K562 (cell line): ENCODE data around the gene MCAT. TPM values are rescaled to one million over a fixed set of nuclear protein-coding genes. Genes with fewer than 3 reads are reported as not detected.
A peak's percentile ranks its signal among the peaks of the same experiment; 100 is the strongest.

Source experiments
- ARID1B ChIP-seq: fragments of 450-650 bp; IDR thresholded peaks from 2 replicates; pipeline ENCODE4 v1.6.1; 2016; ENCODE audit warnings: antibody characterized with exemption, mild to moderate bottlenecking, inconsistent platforms
- HDAC6 ChIP-seq: IDR thresholded peaks from 2 replicates; pipeline ENCODE4 v1.6.1; 2012; ENCODE audit warnings: low read depth, mild to moderate bottlenecking, control low read depth, inconsistent platforms, low read length, moderate library complexity
- HIVEP1 ChIP-seq: fragments of 250-450 bp; sonication (Bioruptor Pico); IDR thresholded peaks from 2 replicates; pipeline ENCODE4 v1.4.0; 2020; ENCODE audit warnings: mild to moderate bottlenecking
- JUN ChIP-seq, 2 experiments: sonication (generic) in 1 of 2; formaldehyde crosslinking in 1 of 2; IDR thresholded peaks; 2 replicates each; pipeline versions ENCODE4 v1.6.1 to v1.8.0; 2012 to 2022; ENCODE audit warnings: borderline replicate concordance in 2 of 2, mild to moderate bottlenecking in 2 of 2, improper control_type of control experiment in 1 of 2, low read depth in 1 of 2, low read length in 1 of 2, missing genetic modification reagents in 1 of 2
- MXI1 ChIP-seq: IDR thresholded peaks from 2 replicates; pipeline ENCODE4 v1.6.1; 2011; ENCODE audit warnings: low read depth, mild to moderate bottlenecking, improper control_type of control experiment, low read length
- NCOR1 ChIP-seq: fragments of 450-650 bp; IDR thresholded peaks from 2 replicates; pipeline ENCODE4 v1.6.1; 2016; ENCODE audit warnings: mild to moderate bottlenecking, moderate library complexity
- NEUROD1 ChIP-seq: fragments of 150-350 bp; IDR thresholded peaks from 2 replicates; pipeline ENCODE4 v1.6.1; 2014; ENCODE audit warnings: borderline replicate concordance, low read length, low read depth; ENCODE audit not compliant: partially characterized antibody
- SIX5 ChIP-seq, 2 experiments: IDR thresholded peaks; 2 replicates each; pipeline ENCODE4 v1.6.1; 2011; ENCODE audit warnings: low read length in 2 of 2, borderline replicate concordance in 1 of 2, low read depth in 1 of 2, mild to moderate bottlenecking in 1 of 2, moderate library complexity in 1 of 2; ENCODE audit not compliant: insufficient read depth in 1 of 2
- ZNF282 ChIP-seq: sonication (generic); formaldehyde crosslinking; IDR thresholded peaks from 2 replicates; pipeline ENCODE4 v1.8.1; 2023; ENCODE audit warnings: missing genetic modification reagents
- ZNF384 ChIP-seq: IDR thresholded peaks from 2 replicates; pipeline ENCODE4 v1.6.1; 2012; ENCODE audit warnings: low read depth, low read length, improper control_type of control experiment
- polyA plus RNA-seq, 8 experiments: library from polyadenylated mRNA; depleted of rRNA in 4 of 8; stranded (reverse) in 5 of 8; unstranded in 3 of 8; fragments of >200 nt; fragmentation: Nextera tagmentation in 2 of 8; fragmentation: Illumina TruSeq in 1 of 8; extraction: Ambion mirVana in 2 of 8; extraction: Trizol in 1 of 8; gene quantifications; 2 replicates each; pipeline versions ENCODE4 v1.2.1 to v1.2.3, GENCODE V29; 2011 to 2014; ENCODE audit warnings: inconsistent platforms in 1 of 8, missing spikeins in 1 of 8
- total RNA-seq, 7 experiments: library from RNA; depleted of rRNA in 6 of 7; stranded (reverse); fragments of >200 nt in 6 of 7; fragmentation: Illumina TruSeq in 2 of 7; extraction: Trizol in 2 of 7; gene quantifications; 2 replicates each; pipeline versions ENCODE4 v1.2.1 to v1.2.3, GENCODE V29; 2011 to 2021; ENCODE audit warnings: low replicate concordance in 1 of 7
- TF ChIP-seq, protein P1 (sequence below): fragments of 450-650 bp; IDR thresholded peaks from 2 replicates; pipeline ENCODE4 v1.7.1; 2018; ENCODE audit warnings: mild to moderate bottlenecking, low read depth; ENCODE audit not compliant: partially characterized antibody
- TF ChIP-seq, protein P2 (sequence below): sonication (generic); formaldehyde crosslinking; IDR thresholded peaks from 2 replicates; pipeline ENCODE4 v1.5.0; 2020; ENCODE audit warnings: missing genetic modification reagents
- TF ChIP-seq, protein P3 (sequence below): conservative IDR thresholded peaks from 2 replicates; pipeline ENCODE4 v1.6.1; 2011; ENCODE audit warnings: low read depth, mild to moderate bottlenecking, low read length; ENCODE audit not compliant: control insufficient read depth
- TF ChIP-seq, protein P4 (sequence below): fragments of 450-650 bp; formaldehyde crosslinking; IDR thresholded peaks from 2 replicates; pipeline ENCODE4 v1.4.0; 2020; ENCODE audit warnings: mild to moderate bottlenecking, moderate library complexity
- TF ChIP-seq, protein P5 (sequence below): fragments of 250-450 bp; sonication (Bioruptor Pico); IDR thresholded peaks from 2 replicates; pipeline ENCODE4 v1.5.0; 2020; ENCODE audit warnings: mild to moderate bottlenecking, borderline replicate concordance
- TF ChIP-seq, protein P6 (sequence below): fragments of 250-450 bp; sonication (Bioruptor Pico); IDR thresholded peaks from 2 replicates; pipeline ENCODE4 v1.8.0; 2021; ENCODE audit warnings: moderate library complexity, mild to moderate bottlenecking, inconsistent platforms

The MCAT gene
- total and polyA plus RNA-seq, 9 of the 15 experiments (the other 6 are each of a cell fraction or from before 2014, with no cell fraction given), result 3.3 to 27.8 (median 13.9) TPM

DNA sequence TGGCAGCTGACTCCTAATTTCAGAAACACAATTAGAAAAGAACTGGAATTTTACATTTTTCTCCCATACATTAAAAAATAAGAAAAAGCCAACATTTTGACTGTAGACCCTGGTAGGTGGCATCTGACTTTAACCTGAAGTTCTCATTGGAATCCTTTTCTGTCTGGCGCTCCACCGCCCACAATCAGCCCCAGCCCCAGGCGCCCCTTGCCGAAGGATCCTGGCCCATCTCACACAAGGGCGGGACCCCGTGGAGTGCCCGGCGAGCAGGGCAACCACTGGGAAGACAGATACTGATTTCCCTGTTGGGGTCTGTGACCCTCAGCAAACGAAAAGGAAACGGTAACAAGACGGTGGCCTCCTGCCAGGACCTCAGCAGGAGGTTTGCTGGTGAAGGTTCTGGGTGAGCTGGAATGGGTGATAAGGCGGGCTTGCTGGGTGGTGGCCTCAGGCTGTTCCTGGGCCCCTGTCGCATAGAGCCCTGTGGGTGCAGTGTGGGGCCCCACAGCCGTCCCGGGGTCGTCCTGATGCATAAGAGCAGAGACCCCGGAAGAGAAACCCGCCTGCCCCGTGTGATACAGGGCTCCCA, 23.9 kb upstream of the MCAT start (continued):
- TF ChIP-seq, protein P1, sequence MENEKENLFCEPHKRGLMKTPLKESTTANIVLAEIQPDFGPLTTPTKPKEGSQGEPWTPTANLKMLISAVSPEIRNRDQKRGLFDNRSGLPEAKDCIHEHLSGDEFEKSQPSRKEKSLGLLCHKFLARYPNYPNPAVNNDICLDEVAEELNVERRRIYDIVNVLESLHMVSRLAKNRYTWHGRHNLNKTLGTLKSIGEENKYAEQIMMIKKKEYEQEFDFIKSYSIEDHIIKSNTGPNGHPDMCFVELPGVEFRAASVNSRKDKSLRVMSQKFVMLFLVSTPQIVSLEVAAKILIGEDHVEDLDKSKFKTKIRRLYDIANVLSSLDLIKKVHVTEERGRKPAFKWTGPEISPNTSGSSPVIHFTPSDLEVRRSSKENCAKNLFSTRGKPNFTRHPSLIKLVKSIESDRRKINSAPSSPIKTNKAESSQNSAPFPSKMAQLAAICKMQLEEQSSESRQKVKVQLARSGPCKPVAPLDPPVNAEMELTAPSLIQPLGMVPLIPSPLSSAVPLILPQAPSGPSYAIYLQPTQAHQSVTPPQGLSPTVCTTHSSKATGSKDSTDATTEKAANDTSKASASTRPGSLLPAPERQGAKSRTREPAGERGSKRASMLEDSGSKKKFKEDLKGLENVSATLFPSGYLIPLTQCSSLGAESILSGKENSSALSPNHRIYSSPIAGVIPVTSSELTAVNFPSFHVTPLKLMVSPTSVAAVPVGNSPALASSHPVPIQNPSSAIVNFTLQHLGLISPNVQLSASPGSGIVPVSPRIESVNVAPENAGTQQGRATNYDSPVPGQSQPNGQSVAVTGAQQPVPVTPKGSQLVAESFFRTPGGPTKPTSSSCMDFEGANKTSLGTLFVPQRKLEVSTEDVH, result no peak
- TF ChIP-seq, protein P2, sequence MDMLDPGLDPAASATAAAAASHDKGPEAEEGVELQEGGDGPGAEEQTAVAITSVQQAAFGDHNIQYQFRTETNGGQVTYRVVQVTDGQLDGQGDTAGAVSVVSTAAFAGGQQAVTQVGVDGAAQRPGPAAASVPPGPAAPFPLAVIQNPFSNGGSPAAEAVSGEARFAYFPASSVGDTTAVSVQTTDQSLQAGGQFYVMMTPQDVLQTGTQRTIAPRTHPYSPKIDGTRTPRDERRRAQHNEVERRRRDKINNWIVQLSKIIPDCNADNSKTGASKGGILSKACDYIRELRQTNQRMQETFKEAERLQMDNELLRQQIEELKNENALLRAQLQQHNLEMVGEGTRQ, result no peak
- TF ChIP-seq MXI1, result no peak
- no peak for TF ChIP-seq NEUROD1
- peak; percentile 33; the same call in 1 of the 2 replicates for TF ChIP-seq ARID1B
- TF ChIP-seq HIVEP1 (CRISPR knock-in tag), result no peak
- TF ChIP-seq ZNF282 (CRISPR knock-in tag), result no peak
- peak; percentile 31; the same call in 1 of the 2 replicates for TF ChIP-seq NCOR1
- no peak for TF ChIP-seq SIX5 (IDR thresholded peaks at IDR 0.05; ENCODE audit: borderline replicate concordance in 1 of 2, insufficient read depth in 1 of 2, low read depth in 1 of 2, low read length in 2 of 2)
- TF ChIP-seq, protein P3, sequence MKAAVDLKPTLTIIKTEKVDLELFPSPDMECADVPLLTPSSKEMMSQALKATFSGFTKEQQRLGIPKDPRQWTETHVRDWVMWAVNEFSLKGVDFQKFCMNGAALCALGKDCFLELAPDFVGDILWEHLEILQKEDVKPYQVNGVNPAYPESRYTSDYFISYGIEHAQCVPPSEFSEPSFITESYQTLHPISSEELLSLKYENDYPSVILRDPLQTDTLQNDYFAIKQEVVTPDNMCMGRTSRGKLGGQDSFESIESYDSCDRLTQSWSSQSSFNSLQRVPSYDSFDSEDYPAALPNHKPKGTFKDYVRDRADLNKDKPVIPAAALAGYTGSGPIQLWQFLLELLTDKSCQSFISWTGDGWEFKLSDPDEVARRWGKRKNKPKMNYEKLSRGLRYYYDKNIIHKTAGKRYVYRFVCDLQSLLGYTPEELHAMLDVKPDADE, result no peak
- no peak for TF ChIP-seq HDAC6
- TF ChIP-seq, protein P4, sequence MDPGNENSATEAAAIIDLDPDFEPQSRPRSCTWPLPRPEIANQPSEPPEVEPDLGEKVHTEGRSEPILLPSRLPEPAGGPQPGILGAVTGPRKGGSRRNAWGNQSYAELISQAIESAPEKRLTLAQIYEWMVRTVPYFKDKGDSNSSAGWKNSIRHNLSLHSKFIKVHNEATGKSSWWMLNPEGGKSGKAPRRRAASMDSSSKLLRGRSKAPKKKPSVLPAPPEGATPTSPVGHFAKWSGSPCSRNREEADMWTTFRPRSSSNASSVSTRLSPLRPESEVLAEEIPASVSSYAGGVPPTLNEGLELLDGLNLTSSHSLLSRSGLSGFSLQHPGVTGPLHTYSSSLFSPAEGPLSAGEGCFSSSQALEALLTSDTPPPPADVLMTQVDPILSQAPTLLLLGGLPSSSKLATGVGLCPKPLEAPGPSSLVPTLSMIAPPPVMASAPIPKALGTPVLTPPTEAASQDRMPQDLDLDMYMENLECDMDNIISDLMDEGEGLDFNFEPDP, result no peak
- TF ChIP-seq, protein P5, sequence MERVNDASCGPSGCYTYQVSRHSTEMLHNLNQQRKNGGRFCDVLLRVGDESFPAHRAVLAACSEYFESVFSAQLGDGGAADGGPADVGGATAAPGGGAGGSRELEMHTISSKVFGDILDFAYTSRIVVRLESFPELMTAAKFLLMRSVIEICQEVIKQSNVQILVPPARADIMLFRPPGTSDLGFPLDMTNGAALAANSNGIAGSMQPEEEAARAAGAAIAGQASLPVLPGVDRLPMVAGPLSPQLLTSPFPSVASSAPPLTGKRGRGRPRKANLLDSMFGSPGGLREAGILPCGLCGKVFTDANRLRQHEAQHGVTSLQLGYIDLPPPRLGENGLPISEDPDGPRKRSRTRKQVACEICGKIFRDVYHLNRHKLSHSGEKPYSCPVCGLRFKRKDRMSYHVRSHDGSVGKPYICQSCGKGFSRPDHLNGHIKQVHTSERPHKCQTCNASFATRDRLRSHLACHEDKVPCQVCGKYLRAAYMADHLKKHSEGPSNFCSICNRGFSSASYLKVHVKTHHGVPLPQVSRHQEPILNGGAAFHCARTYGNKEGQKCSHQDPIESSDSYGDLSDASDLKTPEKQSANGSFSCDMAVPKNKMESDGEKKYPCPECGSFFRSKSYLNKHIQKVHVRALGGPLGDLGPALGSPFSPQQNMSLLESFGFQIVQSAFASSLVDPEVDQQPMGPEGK (CRISPR knock-in tag), result no peak
- no peak for TF ChIP-seq ZNF384
- TF ChIP-seq, protein P6, sequence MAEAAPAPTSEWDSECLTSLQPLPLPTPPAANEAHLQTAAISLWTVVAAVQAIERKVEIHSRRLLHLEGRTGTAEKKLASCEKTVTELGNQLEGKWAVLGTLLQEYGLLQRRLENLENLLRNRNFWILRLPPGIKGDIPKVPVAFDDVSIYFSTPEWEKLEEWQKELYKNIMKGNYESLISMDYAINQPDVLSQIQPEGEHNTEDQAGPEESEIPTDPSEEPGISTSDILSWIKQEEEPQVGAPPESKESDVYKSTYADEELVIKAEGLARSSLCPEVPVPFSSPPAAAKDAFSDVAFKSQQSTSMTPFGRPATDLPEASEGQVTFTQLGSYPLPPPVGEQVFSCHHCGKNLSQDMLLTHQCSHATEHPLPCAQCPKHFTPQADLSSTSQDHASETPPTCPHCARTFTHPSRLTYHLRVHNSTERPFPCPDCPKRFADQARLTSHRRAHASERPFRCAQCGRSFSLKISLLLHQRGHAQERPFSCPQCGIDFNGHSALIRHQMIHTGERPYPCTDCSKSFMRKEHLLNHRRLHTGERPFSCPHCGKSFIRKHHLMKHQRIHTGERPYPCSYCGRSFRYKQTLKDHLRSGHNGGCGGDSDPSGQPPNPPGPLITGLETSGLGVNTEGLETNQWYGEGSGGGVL, result no peak
- no peak for TF ChIP-seq JUN (IDR thresholded peaks at IDR 0.05; ENCODE audit: borderline replicate concordance, low read depth, low read length)
- no peak for TF ChIP-seq JUN (CRISPR knock-in tag; IDR thresholded peaks at IDR 0.05; ENCODE audit: borderline replicate concordance)
